Peyer's patch (tissue), 4 donors: Measurements from ENCODE around the gene LMTK2.

Experiments used
- POLR2A ChIP-seq, 2 donors: fragments of 450-650 bp; IDR thresholded peaks; one replicate each; pipeline ENCODE4 v1.5.1; 2017; ENCODE audit warnings: antibody characterized with exemption in 2 of 2, mild to moderate bottlenecking in 2 of 2, moderate library complexity in 2 of 2
- TF ChIP-seq, protein P1 (sequence below), 6 experiments: fragments of 450-650 bp in 4 of 6; fragments of 200-600 bp in 2 of 6; sonication (generic) in 1 of 6; IDR thresholded peaks; one replicate each; pipeline ENCODE4 v1.5.1; 2017 to 2019; ENCODE audit warnings: antibody characterized with exemption in 6 of 6, mild to moderate bottlenecking in 3 of 6, moderate library complexity in 1 of 6

- TF ChIP-seq, protein P1, sequence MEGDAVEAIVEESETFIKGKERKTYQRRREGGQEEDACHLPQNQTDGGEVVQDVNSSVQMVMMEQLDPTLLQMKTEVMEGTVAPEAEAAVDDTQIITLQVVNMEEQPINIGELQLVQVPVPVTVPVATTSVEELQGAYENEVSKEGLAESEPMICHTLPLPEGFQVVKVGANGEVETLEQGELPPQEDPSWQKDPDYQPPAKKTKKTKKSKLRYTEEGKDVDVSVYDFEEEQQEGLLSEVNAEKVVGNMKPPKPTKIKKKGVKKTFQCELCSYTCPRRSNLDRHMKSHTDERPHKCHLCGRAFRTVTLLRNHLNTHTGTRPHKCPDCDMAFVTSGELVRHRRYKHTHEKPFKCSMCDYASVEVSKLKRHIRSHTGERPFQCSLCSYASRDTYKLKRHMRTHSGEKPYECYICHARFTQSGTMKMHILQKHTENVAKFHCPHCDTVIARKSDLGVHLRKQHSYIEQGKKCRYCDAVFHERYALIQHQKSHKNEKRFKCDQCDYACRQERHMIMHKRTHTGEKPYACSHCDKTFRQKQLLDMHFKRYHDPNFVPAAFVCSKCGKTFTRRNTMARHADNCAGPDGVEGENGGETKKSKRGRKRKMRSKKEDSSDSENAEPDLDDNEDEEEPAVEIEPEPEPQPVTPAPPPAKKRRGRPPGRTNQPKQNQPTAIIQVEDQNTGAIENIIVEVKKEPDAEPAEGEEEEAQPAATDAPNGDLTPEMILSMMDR (IDR thresholded peaks at IDR 0.05) = no peak
- TF ChIP-seq POLR2A (IDR thresholded peaks at IDR 0.05) = no peak
Measured at GRCh38 chr7:98229441-98229840, 122.8 kb downstream of the LMTK2 start.
